ENCODE data around the gene HNRNPD.
"Not testable (repeated sequence)": the region's sequence is repeated elsewhere in the genome, so short reads cannot be mapped to it uniquely, and the experiment has no call there.

HNRNPD gene

DNA sequence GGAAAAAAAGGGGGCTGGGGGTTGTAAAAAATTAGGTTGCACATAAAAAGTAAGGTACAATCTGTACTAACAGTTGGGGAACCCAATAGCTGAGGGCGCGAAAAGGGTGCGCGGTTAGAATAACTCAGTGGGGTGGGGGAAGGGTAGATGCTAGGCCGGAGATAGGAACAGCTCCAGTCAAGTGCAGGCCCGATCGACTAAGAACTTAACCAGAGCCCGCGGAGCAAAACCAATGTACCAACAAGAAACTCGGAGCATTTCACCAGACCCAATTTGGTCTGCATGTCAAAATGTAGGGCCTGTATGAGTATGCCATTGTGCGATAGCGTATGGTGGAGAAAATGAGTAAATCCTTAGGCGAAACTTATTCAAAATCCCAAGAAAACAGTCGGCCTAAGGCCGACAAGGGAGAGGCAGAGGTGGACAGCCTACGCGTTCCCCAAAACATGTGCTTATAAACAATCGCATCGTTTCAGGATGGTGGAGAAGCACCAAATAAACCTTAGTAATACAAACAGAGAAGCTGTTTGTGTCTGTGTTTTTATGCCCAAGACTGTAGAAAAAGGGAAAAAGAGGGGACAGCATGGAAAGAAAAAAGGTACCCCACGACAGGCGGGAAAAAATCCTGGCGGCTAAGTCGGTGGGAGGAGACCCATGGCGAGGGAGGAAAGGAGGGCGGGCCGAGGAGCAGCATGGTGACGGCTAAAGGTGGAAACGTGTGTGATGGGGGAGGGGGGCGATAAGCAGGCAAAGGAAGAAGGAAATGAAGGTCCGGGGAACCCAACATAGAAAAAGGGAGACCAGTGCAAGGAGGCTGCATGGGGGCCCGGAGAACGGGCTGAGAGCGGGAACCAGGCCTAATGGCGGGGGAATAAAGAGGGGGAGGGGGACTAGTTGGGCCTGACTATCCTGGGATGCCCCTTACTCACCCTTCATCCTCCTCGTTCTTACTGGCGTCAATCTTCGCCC lies 990 bp downstream of the HNRNPD start:
- no peak for DNase-seq

GRCh38 chr4:82371497-82371896 lies 2.3 kb downstream of the HNRNPD start:
- DNase-seq: no peak

DNA sequence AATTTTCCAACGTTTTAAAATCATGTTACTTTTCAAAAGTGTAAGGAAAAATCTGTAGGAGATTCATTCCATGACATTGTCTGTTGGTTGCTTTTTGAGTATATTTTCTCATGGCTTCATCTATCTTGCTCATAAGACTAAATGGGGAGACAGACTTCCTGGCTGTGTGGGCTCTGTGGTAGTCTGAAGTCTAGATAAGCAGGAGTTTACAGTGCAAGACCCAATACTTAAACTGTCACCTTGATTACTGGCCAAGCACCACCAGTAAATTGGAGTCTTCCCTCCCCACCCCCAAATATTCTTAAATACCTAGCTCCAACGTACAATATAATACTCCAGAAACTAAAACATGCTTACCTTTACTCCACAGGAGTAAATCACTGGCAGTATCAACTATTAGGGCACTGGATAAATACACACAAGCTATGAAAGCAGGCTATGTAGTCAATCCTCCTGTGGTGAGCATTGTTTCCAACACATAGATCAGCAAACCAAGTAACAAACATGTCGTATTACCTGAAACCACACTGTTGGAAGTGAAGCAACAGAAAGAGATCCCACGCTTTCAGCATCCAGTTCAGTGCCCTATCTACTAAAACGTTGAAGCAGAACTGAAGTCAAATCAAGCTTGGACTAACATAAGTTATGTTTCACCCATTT lies 6.2 kb downstream of the HNRNPD start:
- no peak for DNase-seq

GRCh38 chr4:82366431-82366830 lies 7.4 kb downstream of the HNRNPD start:
- DNase-seq: not testable (repeated sequence)

GRCh38 chr4:82363896-82364487 lies 9.8 kb downstream of the HNRNPD start:
- no peak for DNase-seq

DNA sequence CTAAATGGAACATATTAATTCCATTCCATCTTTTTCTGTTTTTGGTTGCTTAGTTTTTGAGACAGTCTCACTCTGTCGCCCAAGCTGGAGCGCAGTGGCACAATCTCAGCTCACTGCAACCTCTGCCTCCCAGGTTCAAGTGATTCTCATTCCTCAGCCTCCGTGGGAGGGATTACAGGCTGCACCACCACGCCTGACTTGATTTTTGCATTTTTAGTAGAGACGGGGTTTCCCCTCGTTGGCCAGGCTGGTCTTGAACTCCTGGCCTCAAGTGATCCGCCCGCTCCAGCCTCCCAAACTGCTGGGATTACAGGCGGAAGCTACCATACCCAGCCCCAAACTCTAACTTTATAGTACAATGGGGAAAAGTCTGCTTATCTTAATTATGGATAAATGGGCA lies 11.2 kb downstream of the HNRNPD start:
- no peak for DNase-seq

- DNase-seq: no peak
These were observed 13.3 kb downstream of the HNRNPD start for GRCh38 chr4:82360298-82361177.

DNA sequence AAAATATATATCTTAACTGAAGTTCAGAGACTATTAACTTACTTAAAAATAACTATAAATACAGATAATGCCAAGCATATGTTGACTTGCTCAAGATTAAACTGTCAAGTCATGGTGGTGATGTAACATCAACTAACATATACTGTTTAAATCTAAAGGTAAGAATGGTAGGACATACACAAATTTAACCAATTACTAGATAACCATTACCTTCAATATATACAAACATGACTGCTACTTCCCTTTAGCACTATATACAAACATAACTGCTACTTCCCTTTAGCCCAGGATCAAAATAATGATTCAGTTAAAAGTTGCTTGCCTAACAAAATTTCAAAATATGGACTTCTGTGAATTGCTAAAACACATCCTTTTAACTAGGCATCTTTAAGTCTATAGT lies 14.9 kb downstream of the HNRNPD start:
- DNase-seq: no peak

DNA sequence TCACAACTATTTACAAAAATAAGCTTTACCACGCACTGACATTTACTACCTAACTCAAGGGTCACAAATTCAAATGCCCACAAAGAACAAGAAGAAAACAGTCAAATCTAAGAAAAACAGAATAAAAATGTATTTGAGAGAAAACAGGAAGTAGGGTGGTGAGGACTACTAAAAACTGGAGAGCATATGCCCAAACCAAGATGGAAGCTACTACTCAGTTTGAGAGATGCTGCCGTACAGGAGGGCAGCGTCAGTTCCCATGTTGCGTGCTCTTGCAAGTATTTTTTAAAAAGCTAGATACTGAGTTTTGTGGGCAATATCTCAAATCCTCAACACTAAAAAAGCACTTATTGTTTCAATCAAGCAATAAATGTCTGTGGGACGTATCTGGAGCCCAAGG lies 16.2 kb downstream of the HNRNPD start:
- DNase-seq: no peak

- DNase-seq: no peak
These were observed 19.0 kb downstream of the HNRNPD start for GRCh38 chr4:82354788-82355187.

- no peak for DNase-seq
These were observed 20.9 kb downstream of the HNRNPD start for GRCh38 chr4:82352825-82353366.

- no peak for DNase-seq
These were observed 21.5 kb downstream of the HNRNPD start for GRCh38 chr4:82352118-82352824.

DNA sequence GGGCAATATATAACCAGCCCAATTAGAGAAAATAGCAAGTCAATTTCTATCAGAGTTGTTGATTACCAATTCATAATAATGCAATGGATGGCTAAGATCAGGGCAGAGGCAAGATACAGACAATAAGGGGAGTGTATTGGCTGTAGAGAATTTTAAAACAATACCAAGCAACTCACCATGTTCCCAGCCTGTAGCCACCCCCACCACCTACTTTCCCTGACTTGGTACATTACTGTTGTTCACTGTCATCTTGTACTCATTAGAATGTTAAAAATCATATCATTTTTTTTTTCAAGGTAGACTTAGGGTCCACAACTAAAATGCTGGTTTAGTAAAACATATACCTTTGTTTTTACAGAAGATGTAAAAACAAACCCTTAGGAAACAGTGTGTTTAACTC lies 27.7 kb downstream of the HNRNPD start:
- DNase-seq: no peak

DNA sequence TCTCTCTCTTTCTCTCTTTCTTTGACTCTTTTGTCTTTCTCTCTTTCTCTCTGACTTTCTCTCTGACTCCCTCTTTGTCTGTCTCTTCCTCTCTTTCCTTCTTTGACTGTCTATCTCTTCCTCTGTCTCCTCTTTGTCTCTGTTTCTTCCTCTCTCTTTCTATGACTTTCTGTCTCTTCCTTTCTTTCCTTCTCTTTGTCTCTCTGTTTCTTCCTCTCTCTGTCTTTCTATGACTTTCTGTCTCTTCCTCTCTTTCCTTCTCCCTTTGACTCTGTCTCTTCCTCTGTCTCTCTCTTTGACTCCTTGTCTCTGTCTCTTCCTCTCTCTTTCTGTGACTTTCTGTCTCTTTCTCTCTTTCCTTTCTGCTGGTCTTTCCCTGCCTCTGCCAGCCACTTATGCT lies 38.7 kb downstream of the HNRNPD start:
- DNase-seq: no peak

- not testable (repeated sequence) for DNase-seq
These were observed 40.1 kb downstream of the HNRNPD start for GRCh38 chr4:82333641-82334040.

GRCh38 chr4:82331814-82332213 lies 42.0 kb downstream of the HNRNPD start:
- no peak for DNase-seq

DNA sequence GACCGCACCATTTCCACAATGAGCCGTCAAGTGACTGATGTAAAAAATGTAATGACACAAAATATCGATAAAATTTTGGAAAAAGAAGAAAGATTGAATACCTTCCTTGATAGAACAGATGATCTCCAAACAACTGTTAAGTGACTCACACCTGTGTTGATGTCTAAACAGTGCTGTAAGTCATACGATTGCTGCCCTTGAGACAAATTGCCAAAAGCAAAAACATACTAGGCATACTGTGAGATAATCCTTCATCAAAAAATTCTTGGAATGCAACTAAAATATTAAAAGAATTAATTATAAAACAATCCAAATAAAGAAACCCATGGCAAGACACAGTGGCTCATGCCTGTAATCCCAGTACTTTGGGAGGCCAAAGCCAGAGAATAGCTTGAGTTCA lies 53.4 kb downstream of the HNRNPD start:
- DNase-seq: no peak

- not testable (repeated sequence) for DNase-seq
These were observed 70.7 kb downstream of the HNRNPD start for GRCh38 chr4:82303063-82303462.

Measured in NCI-H1436 treated with DMSO at 0.1 percent for 48 hours (cell line).